Vagina (tissue), 2 donors: ENCODE results near the gene NPM3. TPM values are rescaled to one million over a fixed set of nuclear protein-coding genes. Genes with fewer than 3 reads are reported as not detected.

Experiments used
- DNase-seq, 2 donors: peaks; one replicate each; pipeline ENCODE4 v3.0.0-alpha.2; 2017; ENCODE audit errors: extremely low spot score in 2 of 2
- H3K27ac ChIP-seq: fragments of 200-600 bp; sonication (generic); one replicate; pipeline ENCODE4 v1.5.1; 2019
- H3K27me3 ChIP-seq: fragments of 200-600 bp; sonication (generic); one replicate; pipeline ENCODE4 v1.5.1; 2019
- H3K36me3 ChIP-seq, 2 donors: fragments of 200-600 bp; sonication (generic); one replicate each; pipeline ENCODE4 v1.5.1; 2017 to 2019
- H3K4me1 ChIP-seq: fragments of 200-600 bp; sonication (generic); one replicate; pipeline ENCODE4 v1.5.1; 2019
- H3K4me3 ChIP-seq, 2 donors: fragments of 200-600 bp; sonication (generic); 1 replicate in 1 of 2; 2 replicates in 1 of 2; pipeline ENCODE4 v1.5.1; 2016 to 2019
- H3K9me3 ChIP-seq: fragments of 200-600 bp; sonication (generic); one replicate; pipeline ENCODE4 v1.5.1; 2019
- CTCF ChIP-seq, 3 experiments: fragments of 450-650 bp in 2 of 3; fragments of 200-600 bp in 1 of 3; sonication (generic) in 1 of 3; IDR thresholded peaks; one replicate each; pipeline ENCODE4 v1.5.1; 2017 to 2019; ENCODE audit warnings: antibody characterized with exemption in 3 of 3, mild to moderate bottlenecking in 2 of 3, moderate library complexity in 2 of 3
- POLR2A ChIP-seq, 2 donors: fragments of 450-650 bp; IDR thresholded peaks; one replicate each; pipeline ENCODE4 v1.6.1; 2017; ENCODE audit warnings: antibody characterized with exemption in 2 of 2, mild to moderate bottlenecking in 2 of 2, moderate library complexity in 2 of 2
- POLR2AphosphoS5 ChIP-seq, 2 donors: sonication (generic); formaldehyde crosslinking; IDR thresholded peaks; one replicate each; pipeline ENCODE4 v1.9.0; 2017; ENCODE audit warnings: antibody characterized with exemption in 2 of 2, mild to moderate bottlenecking in 2 of 2, low read depth in 1 of 2; ENCODE audit not compliant: insufficient read depth in 1 of 2
- intact Hi-C: fragments of 100-400 bp; cut with DNase I; formaldehyde crosslinking; loops from one replicate; pipeline ENCODE4 v1.15.1; 2023
- total RNA-seq: library from RNA; depleted of rRNA; stranded (reverse); fragments of >200 nt; gene quantifications from one replicate; pipeline ENCODE4 v1.2.3, GENCODE V29; 2016

NPM3 gene
- total RNA-seq, 1 donor from 2014 or later: 39.5 TPM

GRCh38 chr10:101829561-101830315 is 46.5 kb upstream of the NPM3 start:
- DNase-seq: no peak
- intact Hi-C loops: no loop called here
- TF ChIP-seq POLR2A (IDR thresholded peaks at IDR 0.05) (no peak), CTCF (IDR thresholded peaks at IDR 0.05) (no peak), POLR2AphosphoS5 (IDR thresholded peaks at IDR 0.05; ENCODE audit: insufficient read depth in 1 of 2, low read depth in 1 of 2) (no peak)
- Histone ChIP-seq H3K27me3 (no peaks in the 10 kb centered on the region), H3K27ac (peak overlapping the region; percentile 63), H3K4me3 (peak overlapping the region; percentile 46 to 51), H3K36me3 (no peaks in the 10 kb centered on the region), H3K9me3 (no peaks in the 10 kb centered on the region), H3K4me1 (peaks cover 25% of the 10 kb centered on the region)

GRCh38 chr10:101828766-101829551 is 45.7 kb upstream of the NPM3 start:
- TF ChIP-seq CTCF (IDR thresholded peaks at IDR 0.05): no peak
- TF ChIP-seq POLR2AphosphoS5 (IDR thresholded peaks at IDR 0.05; ENCODE audit: insufficient read depth in 1 of 2, low read depth in 1 of 2): no peak
- no peak for TF ChIP-seq POLR2A (IDR thresholded peaks at IDR 0.05)
- Histone ChIP-seq H3K4me3 (peak overlapping the region; percentile 46 to 51), H3K27me3 (no peaks in the 10 kb centered on the region), H3K27ac (peak overlapping the region; percentile 63), H3K36me3 (no peaks in the 10 kb centered on the region), H3K9me3 (no peaks in the 10 kb centered on the region), H3K4me1 (peaks cover 25% of the 10 kb centered on the region)
- no peak for DNase-seq
- intact Hi-C loops: no loop called here

GRCh38 chr10:101827919-101828600 is 44.8 kb upstream of the NPM3 start:
- Histone ChIP-seq H3K27me3 (no peaks in the 10 kb centered on the region), H3K4me3 (no peak overlapping the region), H3K9me3 (no peaks in the 10 kb centered on the region), H3K36me3 (no peaks in the 10 kb centered on the region), H3K4me1 (peaks cover 25% of the 10 kb centered on the region), H3K27ac (no peak overlapping the region)
- intact Hi-C loops: no loop called here
- no peak for DNase-seq
- TF ChIP-seq CTCF (IDR thresholded peaks at IDR 0.05): no peak
- no peak for TF ChIP-seq POLR2AphosphoS5 (IDR thresholded peaks at IDR 0.05; ENCODE audit: insufficient read depth in 1 of 2, low read depth in 1 of 2)
- TF ChIP-seq POLR2A (IDR thresholded peaks at IDR 0.05): no peak

GRCh38 chr10:101826852-101827434 is 43.7 kb upstream of the NPM3 start:
- Histone ChIP-seq H3K4me1 (peaks cover 23% of the 10 kb centered on the region), H3K27me3 (no peaks in the 10 kb centered on the region), H3K36me3 (no peaks in the 10 kb centered on the region), H3K4me3 (no peak overlapping the region), H3K9me3 (no peaks in the 10 kb centered on the region), H3K27ac (no peak overlapping the region)
- no peak for DNase-seq
- intact Hi-C loops: no loop called here
- TF ChIP-seq POLR2A (IDR thresholded peaks at IDR 0.05) (no peak), POLR2AphosphoS5 (IDR thresholded peaks at IDR 0.05; ENCODE audit: insufficient read depth in 1 of 2, low read depth in 1 of 2) (no peak), CTCF (IDR thresholded peaks at IDR 0.05) (no peak)
